EL (cell line): ENCODE data around the gene MEIOSIN.
"Not testable (repeated sequence)": the region's sequence is repeated elsewhere in the genome, so short reads cannot be mapped to it uniquely, and the experiment has no call there.

Source experiments
- DNase-seq: peaks from one replicate; pipeline ENCODE4 v3.0.0-alpha.2; 2016

The MEIOSIN gene

GRCh38 chr19:45717983-45718650, 15.1 kb upstream of the MEIOSIN start:
- DNase-seq = no peak

GRCh38 chr19:45720065-45720464, 13.2 kb upstream of the MEIOSIN start:
- not testable (repeated sequence) for DNase-seq

GRCh38 chr19:45728683-45729082, 4.6 kb upstream of the MEIOSIN start:
- DNase-seq = not testable (repeated sequence)

GRCh38 chr19:45729800-45730290, 3.4 kb upstream of the MEIOSIN start:
- peak; percentile 18 for DNase-seq

GRCh38 chr19:45730368-45731288, 2.6 kb upstream of the MEIOSIN start, which contains the start of gene FBXO46:
TSS of gene FBXO46 (minus strand) at chr19:45730896. CDS start at chr19:45713495, 17,401 bp downstream.
- DNase-seq = peak; percentile 99

- no peak for DNase-seq
Measured at GRCh38 chr19:45739498-45740439, 6.5 kb downstream of the MEIOSIN start.

GRCh38 chr19:45742969-45743368, 9.7 kb downstream of the MEIOSIN start:
- no peak for DNase-seq

- no peak for DNase-seq
Measured at GRCh38 chr19:45745606-45746005, 12.4 kb downstream of the MEIOSIN start.

GRCh38 chr19:45746866-45747265, 13.6 kb downstream of the MEIOSIN start:
- peak; percentile 65 for DNase-seq

GRCh38 chr19:45747513-45747912, 14.3 kb downstream of the MEIOSIN start:
- DNase-seq = no peak

- not testable (repeated sequence) for DNase-seq
Measured at GRCh38 chr19:45751483-45751882, 18.2 kb downstream of the MEIOSIN start.

GRCh38 chr19:45752639-45753038, 19.4 kb downstream of the MEIOSIN start:
- DNase-seq = no peak

- DNase-seq = no peak
Measured at GRCh38 chr19:45753548-45753947, 20.3 kb downstream of the MEIOSIN start.

- no peak for DNase-seq
Measured at GRCh38 chr19:45754323-45754722, 21.1 kb downstream of the MEIOSIN start.

GRCh38 chr19:45757695-45758094, 24.5 kb downstream of the MEIOSIN start:
- DNase-seq = no peak

GRCh38 chr19:45758921-45759320, 25.7 kb downstream of the MEIOSIN start:
- DNase-seq = no peak

- DNase-seq = no peak
Measured at GRCh38 chr19:45761714-45762113, 28.5 kb downstream of the MEIOSIN start.

- no peak for DNase-seq
Measured at GRCh38 chr19:45762870-45763631, 29.8 kb downstream of the MEIOSIN start.

GRCh38 chr19:45763691-45764294, 30.6 kb downstream of the MEIOSIN start:
- DNase-seq = no peak

GRCh38 chr19:45764475-45764874, 31.2 kb downstream of the MEIOSIN start:
- DNase-seq = no peak

GRCh38 chr19:45764945-45765701, 31.9 kb downstream of the MEIOSIN start:
- DNase-seq = no peak
